Measurements from ENCODE around the gene PPP1R37.

GRCh38 chr19:45100846-45101252 lies 7.9 kb downstream of the PPP1R37 start:
- TF ChIP-seq CTCF (IDR thresholded peaks at IDR 0.05; ENCODE audit: low read depth, low read length, poor library complexity, severe bottlenecking) (no peak), EZH2phosphoT487 (IDR thresholded peaks at IDR 0.05; ENCODE audit: borderline replicate concordance, low read length) (no peak)
